ENCODE measurements around the gene RGSL1. TPM values are rescaled to one million over a fixed set of nuclear protein-coding genes. Genes with fewer than 3 reads are reported as not detected.

The RGSL1 gene
- total RNA-seq, 4 donors from 2014 or later, result 0.42 to 0.61 TPM; not detected in 2

- Histone ChIP-seq H3K4me3 (no peak overlapping the region), H3K4me1 (no peaks in the 10 kb centered on the region), H3K36me3 (no peaks in the 10 kb centered on the region), H3K27ac (no peak overlapping the region), H3K9me3 (no peaks in the 10 kb centered on the region), H3K27me3 (no peaks in the 10 kb centered on the region)
- DNase-seq, result no peak
- no peak for TF ChIP-seq CTCF (IDR thresholded peaks at IDR 0.05)
- no peak for TF ChIP-seq POLR2A (IDR thresholded peaks at IDR 0.05)
- intact Hi-C loops (cut with DNase I), result no loop called here
Observed at GRCh38 chr1:182495002-182495401, 45.1 kb downstream of the RGSL1 start.

- Histone ChIP-seq H3K27ac (no peak overlapping the region), H3K27me3 (no peaks in the 10 kb centered on the region), H3K4me3 (no peak overlapping the region), H3K9me3 (no peaks in the 10 kb centered on the region), H3K4me1 (no peaks in the 10 kb centered on the region), H3K36me3 (no peaks in the 10 kb centered on the region)
- no peak for TF ChIP-seq CTCF (IDR thresholded peaks at IDR 0.05)
- TF ChIP-seq POLR2A (IDR thresholded peaks at IDR 0.05), result no peak
- DNase-seq, result no peak
- intact Hi-C loops (cut with DNase I), result no loop called here
Observed at GRCh38 chr1:182495693-182496092, 45.7 kb downstream of the RGSL1 start.

- H3K27ac ChIP-seq, result no peak overlapping the region
- TF ChIP-seq POLR2A (IDR thresholded peaks at IDR 0.05) (no peak), CTCF (IDR thresholded peaks at IDR 0.05) (no peak)
- no peaks in the 10 kb centered on the region for H3K4me1 ChIP-seq
- DNase-seq, result no peak
- intact Hi-C loops (cut with DNase I), result no loop called here
- H3K4me3 ChIP-seq, result no peak overlapping the region
- H3K9me3 ChIP-seq, result no peaks in the 10 kb centered on the region
- H3K27me3 ChIP-seq, result no peaks in the 10 kb centered on the region
- H3K36me3 ChIP-seq, result no peaks in the 10 kb centered on the region
- 29 to 34% methylated on average over 3 of the region's 3 CpGs for WGBS, 2 donors
Observed at GRCh38 chr1:182507685-182508084, 57.7 kb downstream of the RGSL1 start.

- H3K9me3 ChIP-seq, result peaks cover 0 to 8% (median 0%) of the 10 kb centered on the region in 3 donors
- H3K36me3 ChIP-seq, result no peaks in the 10 kb centered on the region
- no peaks in the 10 kb centered on the region for H3K4me1 ChIP-seq
- intact Hi-C loops (cut with DNase I), result no loop called here
- DNase-seq, result no peak
- no peak overlapping the region for H3K4me3 ChIP-seq
- 72 to 83% methylated on average over 11 to 16 of the region's 17 CpGs for WGBS, 2 donors
- TF ChIP-seq CTCF (IDR thresholded peaks at IDR 0.05), result no peak
- no peak for TF ChIP-seq POLR2A (IDR thresholded peaks at IDR 0.05)
- no peak overlapping the region for H3K27ac ChIP-seq
- no peaks in the 10 kb centered on the region for H3K27me3 ChIP-seq
Observed at GRCh38 chr1:182515556-182515955, 65.6 kb downstream of the RGSL1 start.

- intact Hi-C loops (cut with DNase I), result no loop called here
- TF ChIP-seq CTCF (IDR thresholded peaks at IDR 0.05) (no peak), POLR2A (IDR thresholded peaks at IDR 0.05) (no peak)
- Histone ChIP-seq H3K27me3 (no peaks in the 10 kb centered on the region), H3K36me3 (no peaks in the 10 kb centered on the region), H3K9me3 (peaks cover 0 to 8% (median 0%) of the 10 kb centered on the region in 3 donors), H3K27ac (no peak overlapping the region), H3K4me3 (no peak overlapping the region), H3K4me1 (no peaks in the 10 kb centered on the region)
- no peak for DNase-seq
Observed at GRCh38 chr1:182520736-182521135, 70.8 kb downstream of the RGSL1 start.
